Endothelial cell of umbilical vein (primary cell): ENCODE data around the gene CNOT11. TPM values are rescaled to one million over a fixed set of nuclear protein-coding genes. Genes with fewer than 3 reads are reported as not detected.

Experiments
- BruUV-seq: library from RNA; stranded (reverse); fragments of 400-500 nt; replicated peaks from 2 replicates; lab custom pipeline; 2021; lab: Mats Ljungman, UMichigan
- CTCF ChIA-PET: fragments of 300-600, 350-600 bp; sonication (Branson Sonifier 250); formaldehyde crosslinking; loops from one replicate; lab custom pipeline; 2021; ENCODE audit warnings: antibody characterized with exemption, inconsistent platforms; lab: Charles Lee
- POLR2A ChIA-PET: fragments of 300-600, 350-600 bp; sonication (Branson Sonifier 250); formaldehyde crosslinking; loops from one replicate; lab custom pipeline; 2021; ENCODE audit warnings: antibody characterized with exemption, inconsistent platforms; lab: Charles Lee
- DNase-seq: peaks from one replicate; pipeline ENCODE4 v3.0.0-alpha.2; 2011; ENCODE audit warnings: low read depth, low spot score
- FAIRE-seq: peaks from 2 replicates; lab custom pipeline; 2011; peaks lifted over from hg19 to GRCh38; lab: Jason Lieb, UNC
- H2AFZ ChIP-seq: 2 replicates; pipeline ENCODE4 v1.6.0; 2012; ENCODE audit warnings: low read depth, low read length, control low read depth, inconsistent platforms
- H3K27ac ChIP-seq: 2 replicates; pipeline ENCODE4 v1.5.1; 2011; ENCODE audit warnings: low read depth, mild to moderate bottlenecking, control low read depth, low read length, moderate library complexity; ENCODE audit not compliant: insufficient read depth
- H3K27me3 ChIP-seq, 2 experiments: 2 replicates each; pipeline versions ENCODE4 v1.6.0 to v1.6.1; 2011; ENCODE audit warnings: low read length in 2 of 2, mixed read lengths in 1 of 2; ENCODE audit not compliant: control insufficient read depth in 2 of 2, insufficient read depth in 2 of 2
- H3K36me3 ChIP-seq, 2 experiments: 2 replicates in 1 of 2; 3 replicates in 1 of 2; pipeline ENCODE4 v1.5.1; 2011; ENCODE audit warnings: low read length in 2 of 2, mild to moderate bottlenecking in 1 of 2, moderate library complexity in 1 of 2; ENCODE audit not compliant: control insufficient read depth in 2 of 2, insufficient read depth in 2 of 2; ENCODE audit errors: extremely low read depth in 1 of 2
- H3K4me1 ChIP-seq: 3 replicates; pipeline ENCODE4 v1.5.1; 2011; ENCODE audit warnings: mild to moderate bottlenecking, low read length; ENCODE audit not compliant: control insufficient read depth, insufficient read depth; ENCODE audit errors: extremely low read depth
- H3K4me2 ChIP-seq: 2 replicates; pipeline ENCODE4 v1.6.1; 2011; ENCODE audit warnings: low read length, control low read depth, mixed read lengths; ENCODE audit not compliant: insufficient read depth
- H3K4me3 ChIP-seq, 3 experiments: fragments of 200-600 bp in 1 of 3; sonication (generic), shearing (Covaris generic) in 1 of 3; replicated peaks in 1 of 3; 2 replicates each; pipeline ENCODE4 v1.5.1; 2011 to 2016; ENCODE audit warnings: control low read depth in 3 of 3, low read length in 3 of 3, mild to moderate bottlenecking in 2 of 3, inconsistent platforms in 1 of 3, low read depth in 1 of 3, moderate library complexity in 1 of 3; ENCODE audit not compliant: insufficient read depth in 1 of 3
- H3K79me2 ChIP-seq: 2 replicates; pipeline ENCODE4 v1.6.0; 2012; ENCODE audit warnings: low read length, inconsistent platforms; ENCODE audit not compliant: control insufficient read depth, insufficient read depth
- H3K9ac ChIP-seq: replicated peaks from 2 replicates; pipeline ENCODE3; 2011; ENCODE audit warnings: low read length, control low read depth; ENCODE audit not compliant: insufficient read depth; ENCODE audit errors: extremely low read depth
- H3K9me1 ChIP-seq: replicated peaks from 3 replicates; pipeline ENCODE4 v1.6.0; 2011; ENCODE audit warnings: mild to moderate bottlenecking, low read length; ENCODE audit not compliant: control insufficient read depth, insufficient read depth; ENCODE audit errors: extremely low read depth
- H3K9me3 ChIP-seq: replicated peaks from 2 replicates; pipeline ENCODE4 v1.5.1; 2012; ENCODE audit warnings: low read length, inconsistent platforms; ENCODE audit not compliant: control insufficient read depth, insufficient read depth
- H4K20me1 ChIP-seq: replicated peaks from 2 replicates; pipeline ENCODE3; 2011; ENCODE audit warnings: mild to moderate bottlenecking, low read length; ENCODE audit not compliant: control insufficient read depth, insufficient read depth; ENCODE audit errors: extremely low read depth
- GATA2 ChIP-seq: IDR thresholded peaks from 2 replicates; pipeline ENCODE4 v1.7.0; 2011; ENCODE audit warnings: low read depth, mild to moderate bottlenecking, moderate library complexity, mixed read lengths, low read length; ENCODE audit not compliant: insufficient read length, insufficient read depth
- MAX ChIP-seq: IDR thresholded peaks from 2 replicates; pipeline ENCODE4 v1.6.1; 2011; ENCODE audit not compliant: insufficient read depth, insufficient read length
- MYC ChIP-seq: IDR thresholded peaks from one replicate; pipeline ENCODE4 v1.6.1; 2011; ENCODE audit warnings: mild to moderate bottlenecking, low read depth, low read length
- POLR2A ChIP-seq: IDR thresholded peaks from 2 replicates; pipeline ENCODE4 v1.6.1; 2012; ENCODE audit warnings: low read depth, mild to moderate bottlenecking, control low read depth, low read length
- dilution Hi-C: fragments of 300-500 bp; cut with MboI; formaldehyde crosslinking; loops from one replicate; pipeline ENCODE4 v1.15.0; 2019; ENCODE audit warnings: low sequenced_read_pairs; ENCODE audit not compliant: extremely low pct_ligation_motif_present
- intact Hi-C: fragments of 100-400 bp; cut with micrococcal nuclease; formaldehyde crosslinking; loops from one replicate; pipeline ENCODE4 v1.10.0; 2022
- polyA plus RNA-seq, 4 experiments: library from polyadenylated mRNA; depleted of rRNA in 3 of 4; stranded (reverse) in 3 of 4; unstranded in 1 of 4; fragments of >200 nt; gene quantifications; 2 replicates each; pipeline versions ENCODE4 v1.2.1 to v1.2.3, GENCODE V29; 2011 to 2012; ENCODE audit warnings: missing spikeins in 1 of 4
- total RNA-seq: library from RNA; stranded (reverse); gene quantifications from 2 replicates; pipeline ENCODE4 v1.2.3, GENCODE V29; 2021

CNOT11 gene
- total and polyA plus RNA-seq, 2 donors (not counting 3 experiments of a cell fraction or from before 2014, with no cell fraction given) = 40.5 to 44.3 TPM

GRCh38 chr2:101230541-101231001, 22.1 kb upstream of the CNOT11 start:
- CTCF ChIA-PET = interaction anchor here (0.8 to 2.3 kb wide), 5 partner anchors 9 to 218 kb away, joined by 3 to 12 read pairs (median 4); no protein-coding TSS in a partner anchor
- intact Hi-C loops = no loop called here

GRCh38 chr2:101231240-101231639, 21.4 kb upstream of the CNOT11 start:
- H3K4me2 ChIP-seq = no peak overlapping the region

More at GRCh38 chr2:101230541-101231001, 22.1 kb upstream of the CNOT11 start:
- no peak overlapping the region for H3K4me3 ChIP-seq
- no peaks in the 10 kb centered on the region for H3K4me1 ChIP-seq
- H3K9me1 ChIP-seq = no peaks in the 10 kb centered on the region
- DNase-seq (no peak), FAIRE-seq (no peak)
- H3K27ac ChIP-seq = no peak overlapping the region
- H3K27me3 ChIP-seq = no peaks in the 10 kb centered on the region
- H3K9ac ChIP-seq = no peak overlapping the region
- POLR2A ChIA-PET = no interaction called here
- H3K79me2 ChIP-seq = no peaks in the 10 kb centered on the region
- dilution Hi-C loops = no loop called here
- H4K20me1 ChIP-seq = no peaks in the 10 kb centered on the region
- no peak overlapping the region for H3K4me2 ChIP-seq
- no peaks in the 10 kb centered on the region for H3K9me3 ChIP-seq
- no peak overlapping the region for H2AFZ ChIP-seq
- no peaks in the 10 kb centered on the region for H3K36me3 ChIP-seq
- TF ChIP-seq POLR2A = no peak
- no peak for TF ChIP-seq GATA2
- no TSS peak for BruUV-seq

More at GRCh38 chr2:101231240-101231639, 21.4 kb upstream of the CNOT11 start:
- H4K20me1 ChIP-seq = no peaks in the 10 kb centered on the region
- no peaks in the 10 kb centered on the region for H3K79me2 ChIP-seq
- no peaks in the 10 kb centered on the region for H3K27me3 ChIP-seq
- TF ChIP-seq MAX = no peak
- no peak for TF ChIP-seq MYC
- POLR2A ChIA-PET = no interaction called here
- DNase-seq = no peak
- no peaks in the 10 kb centered on the region for H3K9me3 ChIP-seq
- dilution Hi-C loops (no loop called here), intact Hi-C loops (no loop called here)
- H3K9ac ChIP-seq = no peak overlapping the region
- no peaks in the 10 kb centered on the region for H3K36me3 ChIP-seq
- H2AFZ ChIP-seq = no peak overlapping the region
- H3K4me3 ChIP-seq = no peak overlapping the region
- no TSS peak for BruUV-seq
- no peak overlapping the region for H3K27ac ChIP-seq
- H3K9me1 ChIP-seq = no peaks in the 10 kb centered on the region
- FAIRE-seq = no peak
- CTCF ChIA-PET = interaction anchor here (1.3 to 2.8 kb wide), 5 partner anchors 9 to 26 kb away, joined by 3 to 13 read pairs (median 4); no protein-coding TSS in a partner anchor
- H3K4me1 ChIP-seq = no peaks in the 10 kb centered on the region
